Measurements from ENCODE around the gene UBE2D3.

UBE2D3 gene

GRCh38 chr4:102783006-102783405 lies 44.3 kb downstream of the UBE2D3 start:
- ATAC-seq = no peak
- no peak for TF ChIP-seq RARB (CRISPR knock-in tag; IDR thresholded peaks at IDR 0.05)
- TF ChIP-seq CSRNP3 (CRISPR knock-in tag; IDR thresholded peaks at IDR 0.05) = no peak
- no peak for TF ChIP-seq CREB5 (CRISPR knock-in tag; IDR thresholded peaks at IDR 0.05; ENCODE audit: low read depth)
- TF ChIP-seq ESRRG (CRISPR knock-in tag; IDR thresholded peaks at IDR 0.05) = no peak
- no peak for TF ChIP-seq TSHZ2 (CRISPR knock-in tag; IDR thresholded peaks at IDR 0.05)
- no peak for TF ChIP-seq CSDC2 (CRISPR knock-in tag; IDR thresholded peaks at IDR 0.05)
- no peak for TF ChIP-seq GLIS3 (CRISPR knock-in tag; IDR thresholded peaks at IDR 0.05)
- no peak for TF ChIP-seq POU6F1 (CRISPR knock-in tag; IDR thresholded peaks at IDR 0.05; ENCODE audit: borderline replicate concordance, low read depth)
- TF ChIP-seq PPARA (CRISPR knock-in tag; IDR thresholded peaks at IDR 0.05; ENCODE audit: borderline replicate concordance) = no peak
- no peak for TF ChIP-seq TCF4 (CRISPR knock-in tag; IDR thresholded peaks at IDR 0.05; ENCODE audit: borderline replicate concordance)
- no peak for TF ChIP-seq ZFP30 (CRISPR knock-in tag; IDR thresholded peaks at IDR 0.05)

GRCh38 chr4:102781570-102781969 lies 45.8 kb downstream of the UBE2D3 start:
- ATAC-seq = peak; percentile 36; the same call in 2 of the 3 replicates

GRCh38 chr4:102780476-102781144 lies 46.7 kb downstream of the UBE2D3 start:
- ATAC-seq = no peak
- TF ChIP-seq TOX (CRISPR knock-in tag; IDR thresholded peaks at IDR 0.05; ENCODE audit: borderline replicate concordance) (no peak), OSR1 (CRISPR knock-in tag; IDR thresholded peaks at IDR 0.05) (no peak), ZNF70 (CRISPR knock-in tag; IDR thresholded peaks at IDR 0.05) (no peak), BACH2 (CRISPR knock-in tag; IDR thresholded peaks at IDR 0.05; ENCODE audit: borderline replicate concordance) (no peak), CREB5 (CRISPR knock-in tag; IDR thresholded peaks at IDR 0.05; ENCODE audit: low read depth) (no peak), ZNF565 (CRISPR knock-in tag; conservative IDR thresholded peaks at IDR 0.05; ENCODE audit: low read depth) (no peak), PPARA (CRISPR knock-in tag; IDR thresholded peaks at IDR 0.05; ENCODE audit: borderline replicate concordance) (no peak), ESRRG (CRISPR knock-in tag; IDR thresholded peaks at IDR 0.05) (no peak), TCF4 (CRISPR knock-in tag; IDR thresholded peaks at IDR 0.05; ENCODE audit: borderline replicate concordance) (no peak), POU6F1 (CRISPR knock-in tag; IDR thresholded peaks at IDR 0.05; ENCODE audit: borderline replicate concordance, low read depth) (no peak), RARB (CRISPR knock-in tag; IDR thresholded peaks at IDR 0.05) (no peak), GLIS3 (CRISPR knock-in tag; IDR thresholded peaks at IDR 0.05) (no peak), ZC3H10 (CRISPR knock-in tag; IDR thresholded peaks at IDR 0.05) (no peak), ISL1 (CRISPR knock-in tag; IDR thresholded peaks at IDR 0.05) (no peak)

More at GRCh38 chr4:102781570-102781969, 45.8 kb downstream of the UBE2D3 start:
- TF ChIP-seq ZNF565 (CRISPR knock-in tag; conservative IDR thresholded peaks at IDR 0.05; ENCODE audit: low read depth) = no peak
- no peak for TF ChIP-seq ARNTL (CRISPR knock-in tag; IDR thresholded peaks at IDR 0.05; ENCODE audit: borderline replicate concordance, low read depth)
- TF ChIP-seq ZNF70 (CRISPR knock-in tag; IDR thresholded peaks at IDR 0.05) = no peak
- no peak for TF ChIP-seq ZFP3 (CRISPR knock-in tag; IDR thresholded peaks at IDR 0.05)
- no peak for TF ChIP-seq PPARA (CRISPR knock-in tag; IDR thresholded peaks at IDR 0.05; ENCODE audit: borderline replicate concordance)
- TF ChIP-seq BACH2 (CRISPR knock-in tag; IDR thresholded peaks at IDR 0.05; ENCODE audit: borderline replicate concordance) = no peak
